ENCODE data around the gene UBASH3B.
"Not testable (repeated sequence)": the region's sequence is repeated elsewhere in the genome, so short reads cannot be mapped to it uniquely, and the experiment has no call there.

UBASH3B gene

DNA sequence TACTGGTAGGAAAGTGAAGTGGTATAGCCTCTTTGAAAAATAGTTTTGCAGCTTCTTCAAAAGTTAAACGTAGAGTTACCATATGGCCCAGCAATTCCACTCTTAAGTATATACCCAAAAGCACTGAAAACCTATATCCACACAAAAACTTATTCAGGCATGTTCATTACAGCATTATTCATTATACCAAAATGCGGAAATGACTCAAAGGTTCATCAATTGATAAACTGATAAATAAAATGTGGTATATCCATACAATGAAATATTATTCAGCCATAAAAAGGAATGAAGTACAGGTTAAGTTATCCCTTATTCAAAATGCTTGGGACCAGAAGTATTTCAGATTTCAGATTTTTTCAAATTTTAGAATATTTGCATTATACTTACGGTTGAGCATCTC is 35.8 kb upstream of the UBASH3B start:
- TF ChIP-seq, protein P1, sequence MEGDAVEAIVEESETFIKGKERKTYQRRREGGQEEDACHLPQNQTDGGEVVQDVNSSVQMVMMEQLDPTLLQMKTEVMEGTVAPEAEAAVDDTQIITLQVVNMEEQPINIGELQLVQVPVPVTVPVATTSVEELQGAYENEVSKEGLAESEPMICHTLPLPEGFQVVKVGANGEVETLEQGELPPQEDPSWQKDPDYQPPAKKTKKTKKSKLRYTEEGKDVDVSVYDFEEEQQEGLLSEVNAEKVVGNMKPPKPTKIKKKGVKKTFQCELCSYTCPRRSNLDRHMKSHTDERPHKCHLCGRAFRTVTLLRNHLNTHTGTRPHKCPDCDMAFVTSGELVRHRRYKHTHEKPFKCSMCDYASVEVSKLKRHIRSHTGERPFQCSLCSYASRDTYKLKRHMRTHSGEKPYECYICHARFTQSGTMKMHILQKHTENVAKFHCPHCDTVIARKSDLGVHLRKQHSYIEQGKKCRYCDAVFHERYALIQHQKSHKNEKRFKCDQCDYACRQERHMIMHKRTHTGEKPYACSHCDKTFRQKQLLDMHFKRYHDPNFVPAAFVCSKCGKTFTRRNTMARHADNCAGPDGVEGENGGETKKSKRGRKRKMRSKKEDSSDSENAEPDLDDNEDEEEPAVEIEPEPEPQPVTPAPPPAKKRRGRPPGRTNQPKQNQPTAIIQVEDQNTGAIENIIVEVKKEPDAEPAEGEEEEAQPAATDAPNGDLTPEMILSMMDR (IDR thresholded peaks at IDR 0.05; ENCODE audit: control insufficient read depth, extremely low read depth, insufficient read depth) = no peak
- no peak overlapping the region for H3K4me3 ChIP-seq (ENCODE audit: low read depth, low read length)
- no peak for DNase-seq (ENCODE audit: low read depth)

DNA sequence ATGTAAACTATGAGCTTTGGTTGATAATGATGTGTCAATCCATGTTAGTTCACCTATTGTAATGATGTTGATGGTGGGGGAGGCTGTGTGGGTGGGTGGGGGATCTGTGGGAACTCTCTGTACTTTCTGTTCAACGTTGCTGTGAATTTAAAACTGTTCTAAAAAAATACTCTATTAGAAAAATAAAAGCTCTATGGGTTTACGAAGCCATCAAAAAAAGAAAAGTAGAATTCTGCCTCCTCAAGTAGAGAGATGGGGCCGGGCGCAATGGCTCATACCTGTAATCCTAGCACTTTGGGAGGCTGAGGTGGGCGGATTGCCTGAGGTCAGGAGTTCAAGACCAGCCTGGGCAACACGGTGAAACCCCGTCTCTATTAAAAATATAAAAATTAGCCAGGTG is 30.0 kb upstream of the UBASH3B start:
- DNase-seq (ENCODE audit: low read depth); H3K4me3 ChIP-seq (ENCODE audit: low read depth, low read length): not testable (repeated sequence)

DNA sequence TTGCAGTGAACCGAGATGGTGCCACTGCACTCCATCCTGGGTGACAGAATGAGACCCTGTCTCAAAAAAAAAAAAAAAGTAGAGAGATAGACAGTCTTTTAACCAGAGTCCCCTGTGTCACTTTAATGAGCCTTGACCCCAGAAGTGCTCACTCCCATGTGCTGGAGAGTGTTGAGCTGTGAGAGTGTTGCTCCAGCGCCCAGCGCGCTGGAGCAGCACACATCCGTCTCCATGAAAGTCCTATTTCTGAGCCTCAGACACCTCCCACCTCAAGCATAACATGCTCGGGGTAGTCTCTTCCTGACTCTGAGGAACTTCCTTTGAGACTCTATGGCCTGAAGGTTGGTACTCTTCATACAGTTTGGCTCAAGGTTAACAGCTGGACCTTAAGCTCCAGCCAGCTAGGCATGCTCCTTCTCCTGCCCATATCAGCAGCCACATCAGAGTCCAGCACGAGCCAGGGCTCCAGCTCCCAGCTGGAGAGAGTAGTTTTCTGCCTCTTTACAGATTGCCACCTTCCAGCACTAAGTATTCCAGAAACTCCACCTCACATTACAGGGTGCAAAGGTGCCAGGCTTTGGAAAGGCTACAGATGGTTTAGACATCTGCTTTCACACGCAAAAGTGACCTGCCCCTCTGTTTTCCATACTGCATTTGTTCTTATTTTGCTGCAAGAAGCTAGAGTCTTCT is 29.4 kb upstream of the UBASH3B start:
- TF ChIP-seq, protein P1 (IDR thresholded peaks at IDR 0.05; ENCODE audit: control insufficient read depth, extremely low read depth, insufficient read depth) = no peak
- no peak overlapping the region for H3K4me3 ChIP-seq (ENCODE audit: low read depth, low read length)
- no peak for DNase-seq (ENCODE audit: low read depth)

DNA sequence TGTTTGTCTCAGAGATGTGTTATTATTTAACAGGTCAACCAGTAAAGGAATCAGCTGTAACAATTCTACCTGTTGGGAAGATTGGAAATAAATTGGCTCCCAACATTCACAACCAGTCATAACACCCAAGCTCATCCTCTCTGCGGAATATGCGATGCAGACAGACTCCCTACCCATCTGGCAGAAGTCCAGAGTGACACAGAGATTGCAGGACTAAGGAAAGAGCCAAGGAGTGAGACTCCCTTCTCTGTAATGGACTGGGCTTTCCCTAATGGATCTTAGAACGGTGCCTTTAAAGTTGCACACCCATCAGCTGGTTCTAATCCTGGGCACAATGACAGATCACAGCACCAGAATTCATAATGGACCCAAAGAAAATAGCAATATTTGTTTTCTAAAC is 27.8 kb upstream of the UBASH3B start:
- no peak overlapping the region for H3K4me3 ChIP-seq (ENCODE audit: low read depth, low read length)
- DNase-seq (ENCODE audit: low read depth) = no peak
- TF ChIP-seq, protein P1 (IDR thresholded peaks at IDR 0.05; ENCODE audit: control insufficient read depth, extremely low read depth, insufficient read depth) = no peak

DNA sequence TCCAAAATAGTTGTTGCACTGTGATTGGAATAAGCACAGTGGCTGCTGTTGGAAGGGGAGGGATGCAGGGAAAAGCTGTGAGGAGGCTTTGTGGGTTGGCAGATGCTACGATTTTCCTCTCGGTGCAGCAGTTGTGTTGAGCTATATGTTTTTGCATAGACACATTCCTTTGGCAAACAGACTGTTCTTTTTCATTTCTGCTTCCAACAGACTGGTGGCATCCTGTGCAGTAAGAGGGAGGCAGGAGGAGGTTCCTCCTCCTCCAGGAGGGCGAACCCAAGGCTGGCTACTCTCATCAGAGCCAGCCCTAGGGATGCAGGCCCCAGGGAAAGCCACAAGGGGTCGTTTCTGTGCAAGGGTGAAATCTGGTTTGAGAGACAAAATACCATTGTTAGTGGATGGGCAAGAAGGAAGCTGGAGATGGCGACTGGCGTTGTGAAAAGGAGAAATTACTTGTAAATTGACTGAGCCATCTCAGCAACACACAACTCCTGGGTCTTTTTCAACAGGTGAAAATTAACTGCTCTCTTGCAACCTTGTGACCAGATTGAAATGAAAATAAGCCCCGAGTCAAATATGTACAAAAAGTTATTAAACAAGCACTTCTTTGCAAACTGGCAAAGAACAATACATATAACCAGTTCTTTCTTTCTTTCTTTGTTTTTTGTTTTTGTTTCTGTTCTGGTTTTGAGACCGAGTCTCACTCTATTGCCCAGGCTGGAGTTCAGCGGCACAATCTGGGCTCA is 26.5 kb upstream of the UBASH3B start:
- no peak overlapping the region for H3K4me3 ChIP-seq (ENCODE audit: low read depth, low read length)
- no peak for DNase-seq (ENCODE audit: low read depth)
- TF ChIP-seq, protein P1 (IDR thresholded peaks at IDR 0.05; ENCODE audit: control insufficient read depth, extremely low read depth, insufficient read depth) = peak; percentile 75

DNA sequence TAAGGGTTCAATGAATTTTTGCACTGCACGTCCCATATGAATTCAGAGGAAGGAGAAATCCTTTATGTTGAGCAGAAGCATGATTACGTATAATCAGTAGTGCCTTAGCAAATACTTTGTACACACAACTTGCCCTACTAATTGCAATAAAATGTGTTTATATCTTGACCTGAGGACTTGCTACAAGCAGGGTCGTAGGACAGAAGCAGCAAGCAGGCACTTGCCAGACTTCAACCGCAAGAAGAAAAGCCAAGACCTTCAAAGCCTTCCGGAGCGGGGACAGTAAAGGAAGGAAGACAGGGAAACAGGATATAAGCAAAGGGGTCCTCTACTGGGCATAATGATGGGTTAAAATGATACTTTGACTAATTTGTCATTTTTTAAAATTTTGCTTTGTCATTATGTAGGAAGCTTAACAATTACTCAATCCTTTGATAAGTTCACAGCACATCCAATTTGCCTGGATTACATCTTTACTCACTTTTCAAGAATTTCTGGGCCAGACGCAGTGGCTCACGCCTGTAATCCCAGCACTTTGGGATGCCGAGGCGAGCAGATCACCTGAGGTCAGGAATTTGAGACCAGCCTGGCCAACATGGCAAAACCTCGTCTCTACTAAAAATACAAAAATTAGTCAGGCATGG is 23.2 kb upstream of the UBASH3B start:
- no peak for DNase-seq (ENCODE audit: low read depth)
- TF ChIP-seq, protein P1 (IDR thresholded peaks at IDR 0.05; ENCODE audit: control insufficient read depth, extremely low read depth, insufficient read depth) = no peak
- H3K4me3 ChIP-seq (ENCODE audit: low read depth, low read length) = no peak overlapping the region

DNA sequence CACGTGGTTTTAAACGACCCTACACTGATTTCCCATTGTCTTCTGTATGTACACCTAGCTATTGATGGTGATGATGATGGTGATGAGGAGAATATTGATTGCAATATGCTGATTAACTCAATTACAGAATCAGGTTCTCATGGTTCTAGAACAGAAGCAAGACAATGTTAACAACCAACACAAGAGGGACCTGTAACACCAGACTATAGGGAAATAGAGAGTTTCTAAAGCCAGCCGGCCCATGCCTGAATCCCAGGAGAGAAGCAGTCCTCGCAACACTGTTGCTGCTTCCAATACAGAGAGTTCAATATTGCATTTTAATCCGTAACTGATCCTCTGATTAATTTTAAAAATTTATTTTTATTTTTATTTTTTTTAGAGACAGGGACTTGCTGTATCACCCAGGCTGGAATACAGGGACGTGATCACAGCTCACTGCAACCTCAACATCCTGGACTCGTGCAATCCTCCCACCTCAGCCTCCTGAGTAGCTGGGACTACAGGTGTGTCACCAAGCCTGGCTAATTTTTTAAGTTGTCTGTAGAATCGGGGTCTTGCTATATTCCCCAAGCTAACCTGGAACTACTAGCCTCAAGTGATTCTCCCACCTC is 22.2 kb upstream of the UBASH3B start:
- TF ChIP-seq, protein P1 (IDR thresholded peaks at IDR 0.05; ENCODE audit: control insufficient read depth, extremely low read depth, insufficient read depth) = peak; percentile 40
- H3K4me3 ChIP-seq (ENCODE audit: low read depth, low read length) = no peak overlapping the region
- no peak for DNase-seq (ENCODE audit: low read depth)
